Hepatocyte (in vitro differentiated cells): Measurements from ENCODE around the gene OLFML1.

ENCODE experiments used
- EZH2phosphoT487 ChIP-seq: fragments of 200-600 bp; sonication (generic); IDR thresholded peaks from one replicate; pipeline ENCODE4 v1.6.1; 2018; ENCODE audit warnings: antibody characterized with exemption, mild to moderate bottlenecking, low read depth, moderate library complexity; ENCODE audit not compliant: unreplicated experiment, severe bottlenecking
- TF ChIP-seq, protein P1 (sequence below): fragments of 200-600 bp; sonication (generic); IDR thresholded peaks from 2 replicates; pipeline ENCODE4 v1.5.1; 2016; ENCODE audit warnings: antibody characterized with exemption, mild to moderate bottlenecking; ENCODE audit not compliant: poor library complexity

DNA sequence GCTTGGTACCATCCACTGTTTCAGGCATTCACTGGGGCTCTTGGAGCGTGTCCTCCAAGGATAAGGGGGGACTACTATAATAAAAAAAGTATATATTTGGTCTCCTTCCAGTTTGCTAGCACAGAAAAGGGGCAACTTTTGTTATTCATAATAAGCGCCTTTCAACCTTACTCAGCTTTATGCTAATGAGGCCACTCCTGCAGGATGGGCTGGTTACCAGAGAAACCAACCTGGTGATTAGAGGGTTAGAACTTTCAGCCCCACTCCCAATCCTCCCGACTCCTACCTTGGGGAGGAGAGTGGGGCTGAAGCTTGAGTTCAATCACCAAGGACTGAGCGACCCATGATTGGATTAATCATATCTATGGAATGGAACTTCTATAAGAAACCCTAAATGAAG, 60.3 kb downstream of the OLFML1 start:
- TF ChIP-seq, protein P1, sequence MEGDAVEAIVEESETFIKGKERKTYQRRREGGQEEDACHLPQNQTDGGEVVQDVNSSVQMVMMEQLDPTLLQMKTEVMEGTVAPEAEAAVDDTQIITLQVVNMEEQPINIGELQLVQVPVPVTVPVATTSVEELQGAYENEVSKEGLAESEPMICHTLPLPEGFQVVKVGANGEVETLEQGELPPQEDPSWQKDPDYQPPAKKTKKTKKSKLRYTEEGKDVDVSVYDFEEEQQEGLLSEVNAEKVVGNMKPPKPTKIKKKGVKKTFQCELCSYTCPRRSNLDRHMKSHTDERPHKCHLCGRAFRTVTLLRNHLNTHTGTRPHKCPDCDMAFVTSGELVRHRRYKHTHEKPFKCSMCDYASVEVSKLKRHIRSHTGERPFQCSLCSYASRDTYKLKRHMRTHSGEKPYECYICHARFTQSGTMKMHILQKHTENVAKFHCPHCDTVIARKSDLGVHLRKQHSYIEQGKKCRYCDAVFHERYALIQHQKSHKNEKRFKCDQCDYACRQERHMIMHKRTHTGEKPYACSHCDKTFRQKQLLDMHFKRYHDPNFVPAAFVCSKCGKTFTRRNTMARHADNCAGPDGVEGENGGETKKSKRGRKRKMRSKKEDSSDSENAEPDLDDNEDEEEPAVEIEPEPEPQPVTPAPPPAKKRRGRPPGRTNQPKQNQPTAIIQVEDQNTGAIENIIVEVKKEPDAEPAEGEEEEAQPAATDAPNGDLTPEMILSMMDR = no peak
- no peak for TF ChIP-seq EZH2phosphoT487
